Activated CD4-positive, alpha-beta T cell treated with anti-CD3 and anti-CD28 coated beads for 36 hours (primary cell): Measurements from ENCODE around the gene HOXA3. TPM values are rescaled to one million over a fixed set of nuclear protein-coding genes. Genes with fewer than 3 reads are reported as not detected.

Source experiments
- ATAC-seq: fragments of 200-7000 bp; cut with Tn5 transposase; one replicate; pipeline ENCODE4 v1.10.0; 2021; ENCODE audit warnings: mild to moderate bottlenecking, moderate library complexity
- CTCF ChIA-PET: fragments of 350-600 bp; sonication (Branson Sonifier 250); formaldehyde crosslinking; loops from one replicate; lab custom pipeline; 2021; ENCODE audit warnings: antibody characterized with exemption; lab: Charles Lee
- POLR2A ChIA-PET: fragments of 350-600 bp; sonication (Branson Sonifier 250); formaldehyde crosslinking; loops from one replicate; lab custom pipeline; 2021; ENCODE audit warnings: antibody characterized with exemption, inconsistent platforms; lab: Charles Lee
- DNase-seq: peaks from one replicate; pipeline ENCODE4 v3.0.0-alpha.2; 2020
- H3K27ac Mint-ChIP-seq: one replicate; pipeline ENCODE4 v1.8.0; 2021; ENCODE audit warnings: mixed read lengths
- H3K27me3 Mint-ChIP-seq: one replicate; pipeline ENCODE4 v1.8.0; 2021; ENCODE audit warnings: mixed read lengths
- H3K36me3 Mint-ChIP-seq: one replicate; pipeline ENCODE4 v1.8.0; 2021; ENCODE audit warnings: low read depth, mixed read lengths
- H3K4me1 Mint-ChIP-seq: one replicate; pipeline ENCODE4 v1.8.0; 2021; ENCODE audit warnings: mixed read lengths
- H3K4me3 Mint-ChIP-seq: one replicate; pipeline ENCODE4 v1.8.0; 2021; ENCODE audit warnings: mild to moderate bottlenecking, moderate library complexity, mixed read lengths
- H3K9me3 Mint-ChIP-seq: one replicate; pipeline ENCODE4 v1.8.0; 2021; ENCODE audit warnings: low read depth, mixed read lengths
- intact Hi-C, 2 experiments: fragments of 100-400 bp; cut with DNase I in 1 of 2; cut with micrococcal nuclease in 1 of 2; formaldehyde crosslinking; loops; one replicate each; pipeline versions ENCODE4 v1.14.2 to v1.15.1; 2022 to 2024; cut with DNase I, micrococcal nuclease
- microRNA-seq: library from miRNA; unstranded; fragments of <30 nt; microRNA quantifications from one replicate; pipeline ENCODE4 v1.2.0, GENCODE V29; 2021; ENCODE audit warnings: borderline replicate concordance
- total RNA-seq, 2 experiments: library from RNA; stranded (reverse); gene quantifications; one replicate each; pipeline ENCODE4 v1.2.3, GENCODE V29; 2021

Gene HOXA3
- total RNA-seq, 2 experiments from 2014 or later = not detected

GRCh38 chr7:27078616-27079233, 73.7 kb downstream of the HOXA3 start:
- DNase-seq (no peak), ATAC-seq (no peak)
- Mint-ChIP-seq H3K4me3 (no peak overlapping the region), H3K9me3 (no peaks in the 10 kb centered on the region), H3K27ac (no peak overlapping the region), H3K36me3 (no peaks in the 10 kb centered on the region), H3K27me3 (peaks cover 11% of the 10 kb centered on the region), H3K4me1 (no peaks in the 10 kb centered on the region)
- ChIA-PET POLR2A (no interaction called here), CTCF (interaction anchor here (0.7 kb wide), 1 partner anchor 72 kb away, joined by 3 read pairs; no protein-coding TSS in a partner anchor)
- intact Hi-C loops = no loop called here

DNA sequence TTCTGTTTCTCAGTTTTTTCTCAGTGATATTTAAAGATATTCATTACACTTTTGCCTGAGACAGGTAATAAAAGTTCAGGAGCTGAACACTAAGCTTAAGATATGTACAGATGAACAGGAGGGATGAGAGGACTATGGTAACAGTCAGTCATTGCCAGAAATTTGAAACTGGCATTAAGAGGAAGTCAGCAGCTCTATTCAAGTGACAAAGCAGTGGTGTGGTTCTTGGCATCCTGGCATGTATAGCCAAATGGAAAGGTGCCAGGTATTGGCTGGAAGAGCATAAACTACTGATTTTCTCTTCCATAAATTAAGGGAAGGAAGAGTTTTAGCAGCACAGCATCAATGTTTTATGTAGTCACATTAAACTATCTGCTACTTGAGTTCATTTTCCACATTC, 79.3 kb downstream of the HOXA3 start:
- ATAC-seq = no peak
- Mint-ChIP-seq H3K9me3 (no peaks in the 10 kb centered on the region), H3K4me1 (no peaks in the 10 kb centered on the region), H3K27ac (no peak overlapping the region), H3K4me3 (no peak overlapping the region), H3K36me3 (no peaks in the 10 kb centered on the region), H3K27me3 (peaks cover 8% of the 10 kb centered on the region)
- no peak for DNase-seq
- ChIA-PET CTCF (no interaction called here), POLR2A (no interaction called here)
- intact Hi-C loops = no loop called here

DNA sequence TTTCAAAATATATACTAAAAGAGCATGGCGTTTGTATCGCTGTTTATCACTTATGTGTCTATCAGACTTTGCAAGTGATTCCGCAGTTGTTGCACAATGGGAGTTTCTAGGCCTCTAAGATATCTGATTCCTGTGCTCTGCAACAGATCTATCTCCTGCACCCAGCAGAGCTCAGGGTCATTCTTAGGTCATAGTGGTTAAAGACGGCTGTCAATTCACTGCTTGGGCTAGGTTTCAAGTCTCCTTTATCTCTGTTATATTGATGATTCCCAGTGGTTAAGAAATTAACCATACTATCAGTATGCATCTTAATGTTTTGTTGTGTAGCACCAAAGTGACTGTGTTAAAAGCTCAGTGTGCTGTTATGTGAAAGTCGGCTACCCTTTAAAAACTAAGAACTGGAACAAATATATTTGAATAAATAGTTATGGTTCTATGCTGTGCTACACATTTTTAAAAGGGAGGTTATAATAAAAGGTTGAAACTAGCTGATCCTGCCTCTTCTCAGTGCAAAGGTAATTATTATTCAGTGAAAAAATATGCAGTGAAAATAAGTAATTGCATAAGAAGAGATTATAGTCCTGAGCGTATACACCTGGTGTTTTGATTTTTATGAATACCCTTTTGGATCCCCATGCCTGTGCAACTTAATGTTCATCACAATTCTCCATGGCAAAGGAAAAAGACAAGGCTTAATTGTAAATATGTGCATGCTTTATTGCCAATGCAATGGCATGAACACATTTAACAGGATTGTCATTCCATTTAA, 80.6 kb downstream of the HOXA3 start:
- no peak for ATAC-seq
- no peak for DNase-seq
- CTCF ChIA-PET = no interaction called here
- Mint-ChIP-seq H3K9me3 (no peaks in the 10 kb centered on the region), H3K4me1 (no peaks in the 10 kb centered on the region), H3K27ac (no peak overlapping the region), H3K27me3 (peaks cover 8% of the 10 kb centered on the region), H3K36me3 (no peaks in the 10 kb centered on the region), H3K4me3 (no peak overlapping the region)
- POLR2A ChIA-PET = no interaction called here
- intact Hi-C loops = no loop called here

GRCh38 chr7:27068259-27068658, 84.1 kb downstream of the HOXA3 start:
- Mint-ChIP-seq H3K27me3 (peaks cover 4% of the 10 kb centered on the region), H3K4me1 (no peaks in the 10 kb centered on the region), H3K36me3 (no peaks in the 10 kb centered on the region), H3K9me3 (no peaks in the 10 kb centered on the region), H3K4me3 (no peak overlapping the region), H3K27ac (no peak overlapping the region)
- DNase-seq = no peak
- no peak for ATAC-seq
- ChIA-PET POLR2A (no interaction called here), CTCF (interaction anchor here (0.6 kb wide), 1 partner anchor 143 kb away, joined by 4 read pairs; no protein-coding TSS in a partner anchor)
- intact Hi-C loops = no loop called here

DNA sequence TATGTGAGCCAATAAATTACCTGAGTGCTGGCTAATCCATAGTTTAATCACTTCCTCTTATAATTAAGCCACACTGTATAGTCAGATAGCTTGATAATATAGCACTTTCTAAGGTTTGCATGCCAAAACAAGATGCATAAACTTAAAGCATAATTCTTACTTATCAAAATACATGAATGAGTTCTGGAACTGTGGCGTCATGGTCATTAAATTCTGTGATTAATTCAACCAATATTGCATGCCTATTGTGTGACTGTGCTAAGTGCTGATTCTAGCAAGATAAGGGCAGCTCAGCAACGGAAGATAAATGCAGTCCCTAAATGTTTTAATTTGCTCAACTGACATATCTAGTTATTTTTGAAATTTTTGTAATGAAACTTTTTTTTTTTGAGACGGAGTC, 86.2 kb downstream of the HOXA3 start:
- H3K4me3 Mint-ChIP-seq = no peak overlapping the region
- CTCF ChIA-PET = interaction anchor here (0.6 to 0.7 kb wide), 2 partner anchors 282 to 1520 kb away, joined by 3 read pairs; no protein-coding TSS in a partner anchor
- POLR2A ChIA-PET = no interaction called here
- no peaks in the 10 kb centered on the region for H3K4me1 Mint-ChIP-seq
- ATAC-seq (no peak), DNase-seq (no peak)
- intact Hi-C loops = no loop called here
- no peak overlapping the region for H3K27ac Mint-ChIP-seq
- H3K9me3 Mint-ChIP-seq = no peaks in the 10 kb centered on the region
- H3K27me3 Mint-ChIP-seq = peaks cover 4% of the 10 kb centered on the region
- H3K36me3 Mint-ChIP-seq = no peaks in the 10 kb centered on the region

GRCh38 chr7:27065709-27066108, 86.7 kb downstream of the HOXA3 start:
- Mint-ChIP-seq H3K9me3 (no peaks in the 10 kb centered on the region), H3K4me3 (no peak overlapping the region), H3K4me1 (no peaks in the 10 kb centered on the region), H3K36me3 (no peaks in the 10 kb centered on the region), H3K27me3 (peaks cover 4% of the 10 kb centered on the region), H3K27ac (no peak overlapping the region)
- intact Hi-C loops = no loop called here
- no peak for DNase-seq
- CTCF ChIA-PET = interaction anchor here (0.5 to 0.7 kb wide), 4 partner anchors 9 to 1520 kb away, joined by 3 read pairs; no protein-coding TSS in a partner anchor
- POLR2A ChIA-PET = no interaction called here
- no peak for ATAC-seq

DNA sequence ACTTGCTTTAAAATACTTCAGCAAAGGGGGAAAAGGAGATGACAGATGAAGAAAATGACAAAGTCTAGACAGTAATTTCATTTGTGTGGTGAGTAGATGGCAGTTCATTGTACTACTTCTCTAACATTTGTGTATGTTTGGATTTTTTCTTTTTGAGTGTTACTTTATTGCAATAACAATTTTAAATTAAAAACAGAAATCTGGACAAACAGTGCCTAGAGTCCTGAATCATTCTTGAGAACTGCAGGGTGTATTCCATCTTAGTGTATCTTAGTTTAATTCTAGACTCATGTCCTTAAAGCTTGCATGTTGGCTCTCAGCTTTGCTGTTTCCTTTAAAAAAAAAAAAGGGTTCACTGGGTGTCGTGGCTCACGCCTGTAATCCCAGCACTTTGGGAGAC, 87.7 kb downstream of the HOXA3 start:
- CTCF ChIA-PET = no interaction called here
- ATAC-seq = no peak

DNA sequence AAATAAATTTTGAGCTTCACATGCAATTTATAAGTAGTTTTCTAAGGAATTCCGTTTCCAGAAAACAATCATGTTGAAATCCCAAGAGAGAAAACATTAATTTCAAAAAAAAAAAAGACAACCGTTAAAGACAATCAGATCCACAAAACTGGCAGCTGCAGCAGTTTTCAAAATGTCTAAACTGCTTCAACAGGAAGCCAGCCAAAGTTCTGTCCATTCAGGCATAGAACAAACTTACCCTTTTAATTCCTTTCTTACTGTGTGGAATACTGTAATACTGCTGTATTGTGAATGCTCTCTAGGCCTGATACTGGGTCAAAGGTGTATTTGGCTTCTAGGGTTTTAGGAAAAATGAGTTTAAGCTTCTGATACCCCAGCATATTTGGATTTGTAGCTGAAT, 88.2 kb downstream of the HOXA3 start:
- Mint-ChIP-seq H3K9me3 (no peaks in the 10 kb centered on the region), H3K4me3 (no peak overlapping the region), H3K27me3 (peaks cover 8% of the 10 kb centered on the region), H3K36me3 (no peaks in the 10 kb centered on the region), H3K27ac (no peak overlapping the region), H3K4me1 (no peaks in the 10 kb centered on the region)
- POLR2A ChIA-PET = interaction anchor here (0.6 kb wide), 1 partner anchor 232 kb away, joined by 5 read pairs; no protein-coding TSS in a partner anchor
- DNase-seq (no peak), ATAC-seq (no peak)
- CTCF ChIA-PET = no interaction called here
- intact Hi-C loops = no loop called here

More for the DNA sequence above, 87.7 kb downstream of the HOXA3 start:
- no peak overlapping the region for H3K27ac Mint-ChIP-seq
- no peaks in the 10 kb centered on the region for H3K4me1 Mint-ChIP-seq
- no peaks in the 10 kb centered on the region for H3K9me3 Mint-ChIP-seq
- POLR2A ChIA-PET = interaction anchor here (0.6 kb wide), 1 partner anchor 232 kb away, joined by 5 read pairs; no protein-coding TSS in a partner anchor
- H3K4me3 Mint-ChIP-seq = no peak overlapping the region
- no peaks in the 10 kb centered on the region for H3K36me3 Mint-ChIP-seq
- intact Hi-C loops = no loop called here
- DNase-seq = no peak
- peaks cover 8% of the 10 kb centered on the region for H3K27me3 Mint-ChIP-seq

DNA sequence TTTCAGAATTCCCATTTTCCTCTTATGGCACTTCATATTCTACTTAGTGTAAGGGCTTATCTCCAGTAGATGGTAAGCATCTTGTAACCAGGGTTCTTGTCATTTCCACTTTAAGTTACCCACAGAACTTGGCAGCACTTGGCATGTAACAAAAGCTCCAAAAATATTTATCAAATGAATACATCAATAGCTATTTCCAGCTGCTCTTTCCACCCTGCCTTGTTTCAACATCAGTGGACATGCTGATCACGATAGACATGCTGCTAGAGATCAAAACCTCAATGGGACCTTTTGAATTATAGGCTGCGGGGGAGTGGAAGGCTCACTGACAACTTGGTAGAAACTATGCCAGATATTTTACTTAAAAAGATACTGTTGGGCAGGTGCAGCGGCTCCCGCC, 89.4 kb downstream of the HOXA3 start:
- H3K9me3 Mint-ChIP-seq = no peaks in the 10 kb centered on the region
- ATAC-seq (no peak), DNase-seq (no peak)
- no peaks in the 10 kb centered on the region for H3K36me3 Mint-ChIP-seq
- H3K4me1 Mint-ChIP-seq = no peaks in the 10 kb centered on the region
- H3K4me3 Mint-ChIP-seq = no peak overlapping the region
- CTCF ChIA-PET = interaction anchor here (0.6 kb wide), 1 partner anchor 366 kb away, joined by 3 read pairs; no protein-coding TSS in a partner anchor
- no peak overlapping the region for H3K27ac Mint-ChIP-seq
- POLR2A ChIA-PET = no interaction called here
- intact Hi-C loops = no loop called here
- H3K27me3 Mint-ChIP-seq = peaks cover 11% of the 10 kb centered on the region

Small RNA genes within 50 kb of the gene (microRNA-seq; reads per million reads assigned to microRNA genes)
- gene MIR196B = 2.5 reads per million

Other genes starting within 250 kb of the HOXA3 start
- gene HOXA1, start 56.6 kb downstream of the HOXA3 start, total RNA-seq = under 1 TPM; 0.12 to 0.14 TPM
- not detected for gene HOXA2, start 49.9 kb downstream of the HOXA3 start, total RNA-seq
- under 1 TPM in 1 of 2 experiments, not detected in 1; 0.25 TPM for gene HOXA4, start 21.8 kb downstream of the HOXA3 start, total RNA-seq
- not detected for gene HOXA5, start 8.9 kb downstream of the HOXA3 start, total RNA-seq
- not detected for gene HOXA6, start 4.8 kb downstream of the HOXA3 start, total RNA-seq
- gene HOXA7, start 4.1 kb upstream of the HOXA3 start, total RNA-seq = not detected
- not detected for gene HOXA9, start 13.0 kb upstream of the HOXA3 start, total RNA-seq
- not detected for gene HOXA10, start 21.7 kb upstream of the HOXA3 start, total RNA-seq
- gene HOXA11, start 32.6 kb upstream of the HOXA3 start, total RNA-seq = not detected
- gene HOXA13, start 47.5 kb upstream of the HOXA3 start, total RNA-seq = not detected
- gene EVX1, start 90.2 kb upstream of the HOXA3 start, total RNA-seq = not detected